ENCODE data around the gene NTRK3. TPM values are rescaled to one million over a fixed set of nuclear protein-coding genes. Genes with fewer than 3 reads are reported as not detected.

Gene NTRK3
- total and polyA plus RNA-seq, 2 of the 8 experiments (the other 6 are each of a cell fraction or from before 2014, with no cell fraction given): 4.5 to 6.8 TPM

GRCh38 chr15:87827131-87827530 lies 429.4 kb downstream of the NTRK3 start:
- Histone ChIP-seq H3K27me3 (replicated peaks in 1 of 4; ENCODE audit: control insufficient read depth in 3 of 4, extremely low read depth in 1 of 4, insufficient read depth in 3 of 4, low read length in 3 of 4) (no peaks in the 10 kb centered on the region; a peak in 1 of 7 replicates), H4K20me1 (replicated peaks in 1 of 2; ENCODE audit: control insufficient read depth in 1 of 2, insufficient read depth in 2 of 2, low read length in 2 of 2) (no peaks in the 10 kb centered on the region), H2BK5ac (ENCODE audit: low read depth, low read length) (no peak overlapping the region), H3K79me1 (ENCODE audit: low read depth, low read length) (no peaks in the 10 kb centered on the region), H3K4ac (replicated peaks; ENCODE audit: insufficient read length, low read depth, low read length) (no peak overlapping the region), H3K23ac (ENCODE audit: insufficient read length) (no peak overlapping the region), H3K14ac (ENCODE audit: insufficient read length) (no peak overlapping the region), H3K9ac (replicated peaks in 1 of 4; ENCODE audit: extremely low read depth in 1 of 4, low read depth in 3 of 4, low read length in 3 of 4) (no peak overlapping the region), H3K56ac (replicated peaks; ENCODE audit: insufficient read length, low read depth, low read length) (no peak overlapping the region), H2BK120ac (replicated peaks; ENCODE audit: low read depth, low read length) (no peak overlapping the region), H4K8ac (ENCODE audit: extremely low read depth, insufficient read depth, low read length) (no peak overlapping the region), H3K79me2 (ENCODE audit: control insufficient read depth in 1 of 2, insufficient read depth in 2 of 2, low read length in 2 of 2) (no peaks in the 10 kb centered on the region), H3K9me3 (ENCODE audit: insufficient read depth in 2 of 2, low read depth in 1 of 2, low read length in 1 of 2) (no peaks in the 10 kb centered on the region), H3K4me2 (ENCODE audit: insufficient read depth in 1 of 2, low read depth in 2 of 2, low read length in 2 of 2) (no peak overlapping the region), H2BK15ac (ENCODE audit: low read length) (no peak overlapping the region), H2BK12ac (ENCODE audit: low read depth, low read length) (no peak overlapping the region), H2BK20ac (ENCODE audit: low read length) (no peak overlapping the region), H4K91ac (replicated peaks; ENCODE audit: insufficient read length, low read length) (no peak overlapping the region), H3K18ac (ENCODE audit: extremely low read depth, low read length) (no peak overlapping the region), H2AK5ac (ENCODE audit: low read depth, low read length) (no peak overlapping the region), H3K27ac (ENCODE audit: low read depth, low read length) (no peak overlapping the region), H2AFZ (ENCODE audit: low read length) (no peak overlapping the region), H3K36me3 (ENCODE audit: control insufficient read depth in 2 of 4, insufficient read depth in 4 of 4, low read length in 3 of 4) (no peaks in the 10 kb centered on the region), H4K5ac (ENCODE audit: insufficient read length, low read depth, low read length) (no peak overlapping the region), H3K23me2 (ENCODE audit: low read depth, low read length) (no peaks in the 10 kb centered on the region), H3K4me3 (ENCODE audit: extremely low read depth in 1 of 4, insufficient read depth in 2 of 4, low read depth in 3 of 4, low read length in 4 of 4) (no peak overlapping the region), H3K4me1 (replicated peaks in 1 of 4; ENCODE audit: control insufficient read depth in 3 of 4, insufficient read depth in 4 of 4, low read length in 3 of 4) (peaks cover 0 to 3% (median under 1%) of the 10 kb centered on the region in 4 experiments; a peak in 3 of 7 replicates)
- FAIRE-seq (no peak), DNase-seq (ENCODE audit: low read depth in 1 of 2, low spot score in 2 of 2) (no peak)
- POLR2A ChIA-PET (ENCODE audit: partially characterized antibody): no interaction called here
- no peak for TF ChIP-seq SP2 (IDR thresholded peaks at IDR 0.05; ENCODE audit: low read length)
- TF ChIP-seq E2F6 (IDR thresholded peaks at IDR 0.05): no peak
- CTCF ChIA-PET (ENCODE audit: partially characterized antibody): interaction anchor here (1.7 kb wide), 1 partner anchor 418 kb away, joined by 5 read pairs; no protein-coding TSS in a partner anchor
- WGBS, 2 experiments (ENCODE audit: extremely low coverage in 1 of 2, insufficient coverage in 1 of 2, insufficient read length in 1 of 2, insufficient replicate concordance in 2 of 2, low coverage in 1 of 2, low lambda C conversion rate in 2 of 2, missing lambda C conversion rate in 1 of 2): 95% methylated on average over 3 of the region's 3 CpGs; no CpG with 5 or more reads in 1 of the 2 experiments
